HepG2 (cell line): ENCODE data around the gene FAM234A. TPM values are rescaled to one million over a fixed set of nuclear protein-coding genes. Genes with fewer than 3 reads are reported as not detected.

Source experiments
- ATAC-seq: fragments of 200-7000 bp; cut with Tn5 transposase; 3 replicates; pipeline ENCODE4 v1.9.1; 2020; ENCODE audit warnings: mild to moderate bottlenecking, moderate library complexity
- BruUV-seq: library from RNA; stranded (reverse); fragments of 400-500 nt; replicated peaks from 2 replicates; lab custom pipeline; 2021; lab: Mats Ljungman, UMichigan
- CTCF ChIA-PET: fragments of 300-600 bp; formaldehyde crosslinking; extraction: SDS; loops from one replicate; lab custom pipeline; 2021; ENCODE audit warnings: low total read pairs, inconsistent platforms, low intra/inter-chr PET ratio; lab: Yijun Ruan, JAX
- POLR2A ChIA-PET: fragments of 350-600 bp; sonication (Branson Sonifier 250); formaldehyde crosslinking; loops from one replicate; lab custom pipeline; 2020; ENCODE audit warnings: antibody characterized with exemption, inconsistent platforms; lab: Yijun Ruan, JAX
- DNase-seq: peaks from one replicate; pipeline ENCODE4 v3.0.0-alpha.2; 2015; ENCODE audit warnings: low spot score
- FAIRE-seq: peaks from 3 replicates; lab custom pipeline; 2011; peaks lifted over from hg19 to GRCh38; lab: Jason Lieb, UNC
- H2AFZ ChIP-seq: one replicate; pipeline ENCODE4 v1.6.1; 2011; ENCODE audit warnings: low read length, inconsistent platforms
- H3K27ac ChIP-seq: fragments of 300-600 bp; 3 replicates; pipeline ENCODE4 v1.8.0; 2011; ENCODE audit warnings: mixed run types, mild to moderate bottlenecking, mixed read lengths, low read length, inconsistent platforms; ENCODE audit not compliant: insufficient read depth; ENCODE audit errors: extremely low read length
- H3K27me3 ChIP-seq, 2 experiments: fragments of 200-600 bp in 1 of 2; 2 replicates in 1 of 2; 3 replicates in 1 of 2; pipeline versions ENCODE4 v1.6.0 to v1.8.0; 2011; ENCODE audit warnings: low read length in 2 of 2, mild to moderate bottlenecking in 2 of 2, moderate library complexity in 2 of 2, inconsistent platforms in 1 of 2; ENCODE audit not compliant: insufficient read depth in 2 of 2, control insufficient read depth in 1 of 2
- H3K36me3 ChIP-seq, 2 experiments: fragments of 200-600 bp in 1 of 2; replicated peaks in 1 of 2; 2 replicates in 1 of 2; 3 replicates in 1 of 2; pipeline versions ENCODE4 v1.5.1 to v1.8.0; 2011; ENCODE audit warnings: low read length in 2 of 2, inconsistent platforms in 1 of 2; ENCODE audit not compliant: insufficient read depth in 2 of 2, control insufficient read depth in 1 of 2
- H3K4me1 ChIP-seq: 2 replicates; pipeline ENCODE4 v1.5.1; 2012; ENCODE audit warnings: low read length, inconsistent platforms; ENCODE audit not compliant: insufficient read depth
- H3K4me2 ChIP-seq: 2 replicates; pipeline ENCODE4 v1.6.0; 2011; ENCODE audit warnings: low read depth, low read length, inconsistent platforms
- H3K4me3 ChIP-seq, 3 experiments: fragments of 200-600 bp in 1 of 3; sonication (generic), shearing (Covaris generic) in 1 of 3; replicated peaks in 1 of 3; 2 replicates each; pipeline ENCODE4 v1.5.1; 2011 to 2016; ENCODE audit warnings: low read length in 3 of 3, inconsistent platforms in 2 of 3, low read depth in 2 of 3, mild to moderate bottlenecking in 2 of 3, control low read depth in 1 of 3, mixed read lengths in 1 of 3; ENCODE audit not compliant: insufficient read depth in 1 of 3
- H3K79me2 ChIP-seq: one replicate; pipeline ENCODE4 v1.6.1; 2011; ENCODE audit warnings: low read length, inconsistent platforms; ENCODE audit not compliant: insufficient read depth
- H3K9ac ChIP-seq: 2 replicates; pipeline ENCODE4 v1.6.0; 2011; ENCODE audit warnings: mild to moderate bottlenecking, low read depth, low read length, inconsistent platforms; ENCODE audit not compliant: insufficient read depth
- H3K9me3 ChIP-seq: 2 replicates; pipeline ENCODE4 v1.5.1; 2012; ENCODE audit warnings: mild to moderate bottlenecking, low read length
- H4K20me1 ChIP-seq: 2 replicates; pipeline ENCODE4 v1.6.0; 2011; ENCODE audit warnings: inconsistent platforms, mild to moderate bottlenecking, low read length, moderate library complexity; ENCODE audit not compliant: insufficient read depth
- MTF1 ChIP-seq: sonication (generic); formaldehyde crosslinking; IDR thresholded peaks from 2 replicates; pipeline ENCODE4 v1.5.0; 2020; ENCODE audit warnings: missing genetic modification reagents
- ZNF3 ChIP-seq: IDR thresholded peaks from 2 replicates; pipeline ENCODE4 v1.7.0; 2017; ENCODE audit warnings: inconsistent platforms
- ZNF337 ChIP-seq: sonication (generic); formaldehyde crosslinking; IDR thresholded peaks from 2 replicates; pipeline ENCODE4 v1.5.1; 2020; ENCODE audit warnings: missing genetic modification reagents, low read depth, mild to moderate bottlenecking, borderline replicate concordance
- ZNF7 ChIP-seq: IDR thresholded peaks from 2 replicates; pipeline ENCODE4 v1.6.1; 2016; ENCODE audit warnings: missing biosample characterization, missing genetic modification reagents
- ZNF749 ChIP-seq: sonication (generic); formaldehyde crosslinking; IDR thresholded peaks from 2 replicates; pipeline ENCODE4 v1.8.0; 2022; ENCODE audit warnings: mild to moderate bottlenecking, missing genetic modification reagents, moderate library complexity, borderline replicate concordance
- ZNF772 ChIP-seq: sonication (generic); formaldehyde crosslinking; IDR thresholded peaks from 2 replicates; pipeline ENCODE4 v1.5.0; 2020; ENCODE audit warnings: mild to moderate bottlenecking, missing genetic modification reagents
- ZNF883 ChIP-seq: sonication (generic); formaldehyde crosslinking; IDR thresholded peaks from 2 replicates; pipeline ENCODE4 v1.5.1; 2020; ENCODE audit warnings: mild to moderate bottlenecking, missing genetic modification reagents; ENCODE audit errors: not compliant biosample characterization
- WGBS: methylation state at CpG from one replicate; pipeline ENCODE4 v1.1.6; 2017; ENCODE audit warnings: low lambda C conversion rate; 5-methylcytosine and 5-hydroxymethylcytosine counted together
- in situ Hi-C: cut with HindIII; loops from 2 replicates; pipeline ENCODE4 v1.10.0; 2017; ENCODE audit warnings: low pct_unique_long_range_greater_than_20kb; ENCODE audit not compliant: extremely low pct_ligation_motif_present
- intact Hi-C: fragments of 100-400 bp; cut with micrococcal nuclease; formaldehyde crosslinking; loops from one replicate; pipeline ENCODE4 v1.10.0; 2022; ENCODE audit not compliant: unreplicated experiment
- polyA plus RNA-seq, 8 experiments: library from polyadenylated mRNA; depleted of rRNA in 3 of 8; stranded (reverse) in 7 of 8; unstranded in 1 of 8; fragments of >200 nt; fragmentation: Illumina TruSeq in 4 of 8; extraction: Trizol in 4 of 8; gene quantifications; 2 replicates each; pipeline versions ENCODE4 v1.2.1 to v1.2.3, GENCODE V29; 2011 to 2016; ENCODE audit warnings: low read depth in 4 of 8, missing spikeins in 1 of 8, mixed read lengths in 1 of 8; ENCODE audit not compliant: insufficient read depth in 1 of 8
- total RNA-seq, 5 experiments: library from RNA; depleted of rRNA; stranded (reverse); fragments of >200 nt; fragmentation: Illumina TruSeq; extraction: Trizol; gene quantifications; 2 replicates each; pipeline ENCODE4 v1.2.3, GENCODE V29; 2016; ENCODE audit warnings: low read depth in 1 of 5
- TF ChIP-seq, protein P1 (sequence below): IDR thresholded peaks from 2 replicates; pipeline ENCODE4 v1.6.1; 2016; ENCODE audit warnings: low read depth, missing genetic modification reagents, missing compliant biosample characterization
- TF ChIP-seq, protein P2 (sequence below): sonication (generic); formaldehyde crosslinking; IDR thresholded peaks from 2 replicates; pipeline ENCODE4 v1.9.0; 2022; ENCODE audit warnings: missing genetic modification reagents, mild to moderate bottlenecking, borderline replicate concordance

FAM234A gene
- total and polyA plus RNA-seq, 2 of the 13 experiments (the other 11 are each of a cell fraction or from before 2014, with no cell fraction given) = 29.2 to 34.4 TPM

DNA sequence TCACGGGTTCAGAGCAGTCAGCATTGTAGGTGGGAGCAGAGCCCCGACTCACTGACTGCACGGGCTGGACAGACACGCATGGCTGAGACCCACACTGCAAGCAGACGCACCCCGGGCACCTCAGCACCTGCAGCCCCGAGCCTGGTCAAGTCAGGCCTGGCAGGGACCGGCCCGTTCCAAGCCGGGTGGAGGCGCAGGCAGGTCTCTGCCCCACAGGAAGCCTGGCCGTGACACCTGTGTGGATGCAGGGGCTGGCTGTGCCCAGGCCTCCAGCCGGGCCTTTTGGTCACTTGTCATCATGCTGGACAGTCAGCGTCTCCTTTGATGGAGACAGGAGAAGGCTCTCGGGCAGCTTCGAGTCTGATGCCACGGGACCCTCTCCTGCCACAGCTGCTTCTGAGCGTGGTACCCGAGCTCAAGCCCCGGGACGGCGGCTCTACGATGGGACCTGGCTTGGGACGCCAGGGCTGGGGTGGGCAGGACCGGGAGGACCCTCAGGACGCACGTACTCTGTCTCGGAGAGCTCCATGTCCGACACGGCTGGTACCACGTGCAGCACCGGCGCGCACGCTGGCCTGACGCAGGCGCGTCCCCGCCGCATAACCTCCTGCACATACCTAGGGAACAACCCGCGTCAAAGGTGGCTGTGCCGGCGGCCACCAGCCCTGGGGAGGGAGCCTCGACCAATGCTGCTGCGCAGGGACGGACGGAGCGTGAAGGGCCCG, 56.2 kb downstream of the FAM234A start:
- ATAC-seq (no peak), FAIRE-seq (no peak)
- H3K4me3 ChIP-seq = no peak overlapping the region
- no peak overlapping the region for H3K27ac ChIP-seq
- BruUV-seq = no TSS peak
- H2AFZ ChIP-seq = no peak overlapping the region
- H4K20me1 ChIP-seq = no peaks in the 10 kb centered on the region
- in situ Hi-C loops (no loop called here), intact Hi-C loops (no loop called here)
- H3K4me2 ChIP-seq = no peak overlapping the region
- TF ChIP-seq ZNF7 (CRISPR knock-in tag) (no peak), ZNF3 (CRISPR knock-in tag) (no peak), ZNF337 (no peak), ZNF749 (no peak), MTF1 (CRISPR knock-in tag) (no peak), ZNF772 (CRISPR knock-in tag) (no peak), ZNF883 (CRISPR knock-in tag) (no peak)
- TF ChIP-seq, protein P1, sequence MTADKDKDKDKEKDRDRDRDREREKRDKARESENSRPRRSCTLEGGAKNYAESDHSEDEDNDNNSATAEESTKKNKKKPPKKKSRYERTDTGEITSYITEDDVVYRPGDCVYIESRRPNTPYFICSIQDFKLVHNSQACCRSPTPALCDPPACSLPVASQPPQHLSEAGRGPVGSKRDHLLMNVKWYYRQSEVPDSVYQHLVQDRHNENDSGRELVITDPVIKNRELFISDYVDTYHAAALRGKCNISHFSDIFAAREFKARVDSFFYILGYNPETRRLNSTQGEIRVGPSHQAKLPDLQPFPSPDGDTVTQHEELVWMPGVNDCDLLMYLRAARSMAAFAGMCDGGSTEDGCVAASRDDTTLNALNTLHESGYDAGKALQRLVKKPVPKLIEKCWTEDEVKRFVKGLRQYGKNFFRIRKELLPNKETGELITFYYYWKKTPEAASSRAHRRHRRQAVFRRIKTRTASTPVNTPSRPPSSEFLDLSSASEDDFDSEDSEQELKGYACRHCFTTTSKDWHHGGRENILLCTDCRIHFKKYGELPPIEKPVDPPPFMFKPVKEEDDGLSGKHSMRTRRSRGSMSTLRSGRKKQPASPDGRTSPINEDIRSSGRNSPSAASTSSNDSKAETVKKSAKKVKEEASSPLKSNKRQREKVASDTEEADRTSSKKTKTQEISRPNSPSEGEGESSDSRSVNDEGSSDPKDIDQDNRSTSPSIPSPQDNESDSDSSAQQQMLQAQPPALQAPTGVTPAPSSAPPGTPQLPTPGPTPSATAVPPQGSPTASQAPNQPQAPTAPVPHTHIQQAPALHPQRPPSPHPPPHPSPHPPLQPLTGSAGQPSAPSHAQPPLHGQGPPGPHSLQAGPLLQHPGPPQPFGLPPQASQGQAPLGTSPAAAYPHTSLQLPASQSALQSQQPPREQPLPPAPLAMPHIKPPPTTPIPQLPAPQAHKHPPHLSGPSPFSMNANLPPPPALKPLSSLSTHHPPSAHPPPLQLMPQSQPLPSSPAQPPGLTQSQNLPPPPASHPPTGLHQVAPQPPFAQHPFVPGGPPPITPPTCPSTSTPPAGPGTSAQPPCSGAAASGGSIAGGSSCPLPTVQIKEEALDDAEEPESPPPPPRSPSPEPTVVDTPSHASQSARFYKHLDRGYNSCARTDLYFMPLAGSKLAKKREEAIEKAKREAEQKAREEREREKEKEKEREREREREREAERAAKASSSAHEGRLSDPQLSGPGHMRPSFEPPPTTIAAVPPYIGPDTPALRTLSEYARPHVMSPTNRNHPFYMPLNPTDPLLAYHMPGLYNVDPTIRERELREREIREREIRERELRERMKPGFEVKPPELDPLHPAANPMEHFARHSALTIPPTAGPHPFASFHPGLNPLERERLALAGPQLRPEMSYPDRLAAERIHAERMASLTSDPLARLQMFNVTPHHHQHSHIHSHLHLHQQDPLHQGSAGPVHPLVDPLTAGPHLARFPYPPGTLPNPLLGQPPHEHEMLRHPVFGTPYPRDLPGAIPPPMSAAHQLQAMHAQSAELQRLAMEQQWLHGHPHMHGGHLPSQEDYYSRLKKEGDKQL = no peak
- TF ChIP-seq, protein P2, sequence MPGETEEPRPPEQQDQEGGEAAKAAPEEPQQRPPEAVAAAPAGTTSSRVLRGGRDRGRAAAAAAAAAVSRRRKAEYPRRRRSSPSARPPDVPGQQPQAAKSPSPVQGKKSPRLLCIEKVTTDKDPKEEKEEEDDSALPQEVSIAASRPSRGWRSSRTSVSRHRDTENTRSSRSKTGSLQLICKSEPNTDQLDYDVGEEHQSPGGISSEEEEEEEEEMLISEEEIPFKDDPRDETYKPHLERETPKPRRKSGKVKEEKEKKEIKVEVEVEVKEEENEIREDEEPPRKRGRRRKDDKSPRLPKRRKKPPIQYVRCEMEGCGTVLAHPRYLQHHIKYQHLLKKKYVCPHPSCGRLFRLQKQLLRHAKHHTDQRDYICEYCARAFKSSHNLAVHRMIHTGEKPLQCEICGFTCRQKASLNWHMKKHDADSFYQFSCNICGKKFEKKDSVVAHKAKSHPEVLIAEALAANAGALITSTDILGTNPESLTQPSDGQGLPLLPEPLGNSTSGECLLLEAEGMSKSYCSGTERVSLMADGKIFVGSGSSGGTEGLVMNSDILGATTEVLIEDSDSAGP = no peak
- TF ChIP-seq, all 625 proteins: peak for 0
- CTCF ChIA-PET = no interaction called here
- Histone ChIP-seq H3K9ac (no peak overlapping the region), H3K4me1 (no peaks in the 10 kb centered on the region), H3K9me3 (no peaks in the 10 kb centered on the region), H3K36me3 (peaks cover 15 to 69% of the 10 kb centered on the region in 2 experiments; a peak in 4 of 5 replicates), H3K79me2 (no peaks in the 10 kb centered on the region), H3K27me3 (no peaks in the 10 kb centered on the region)
- no peak for DNase-seq
- WGBS = 96% methylated on average over 22 of the region's 50 CpGs
- POLR2A ChIA-PET = no interaction called here
